ENCODE data around the gene DNAJB13. TPM values are rescaled to one million over a fixed set of nuclear protein-coding genes. Genes with fewer than 3 reads are reported as not detected.
A peak's percentile ranks its signal among the peaks of the same experiment; 100 is the strongest.

The DNAJB13 gene
- total and polyA plus RNA-seq, 10 of the 15 experiments (the other 5 are each of a cell fraction or from before 2014, with no cell fraction given) = 0.07 to 0.76 (median 0.15) TPM; not detected in 7

DNA sequence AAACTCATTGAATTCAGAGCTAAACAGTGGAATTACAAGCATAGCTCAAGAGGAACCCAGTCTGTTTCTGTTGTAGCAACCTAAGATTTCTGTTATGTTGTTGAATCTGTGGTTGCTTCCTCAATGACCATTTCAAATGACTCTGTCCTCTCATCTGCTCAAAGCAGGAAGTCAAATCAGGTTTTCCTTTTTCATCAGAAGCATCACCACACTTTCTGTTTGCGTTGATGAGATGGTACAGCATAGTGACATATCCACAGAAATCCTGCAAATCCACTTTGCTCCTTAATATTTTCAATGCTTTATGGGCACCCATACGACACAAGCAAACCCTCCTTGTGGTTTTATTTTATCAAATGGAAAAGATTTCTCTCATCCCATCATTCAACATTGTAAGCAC, 44.4 kb downstream of the DNAJB13 start (continued):
- TF ChIP-seq FOXM1 (IDR thresholded peaks at IDR 0.05; ENCODE audit: low read depth, low read length) (peak; percentile 55; the same call in 1 of the 2 replicates), NFYA (IDR thresholded peaks at IDR 0.05; ENCODE audit: borderline replicate concordance, low read depth, low read length) (no peak), RFX5 (IDR thresholded peaks at IDR 0.05; ENCODE audit: low read depth, low read length) (no peak), CREM (IDR thresholded peaks at IDR 0.05; ENCODE audit: low read depth) (no peak), RUNX3 (IDR thresholded peaks at IDR 0.05; ENCODE audit: low read length) (peak; percentile 64), BRCA1 (IDR thresholded peaks at IDR 0.05; ENCODE audit: low read depth, low read length) (no peak), POLR2AphosphoS5 (IDR thresholded peaks at IDR 0.05; ENCODE audit: low read length) (no peak), ZSCAN29 (IDR thresholded peaks at IDR 0.05) (no peak), SUPT20H (IDR thresholded peaks at IDR 0.05; ENCODE audit: borderline replicate concordance, control insufficient read depth, low read depth, low read length) (no peak), CBX3 (IDR thresholded peaks at IDR 0.05; ENCODE audit: borderline replicate concordance, low read depth) (no peak), MXI1 (IDR thresholded peaks at IDR 0.05; ENCODE audit: low read depth, low read length) (peak; percentile 26; the same call in 1 of the 2 replicates), TBL1XR1 (IDR thresholded peaks at IDR 0.05; ENCODE audit: low read depth, low read length) (no peak), SMC3 (IDR thresholded peaks at IDR 0.05; ENCODE audit: borderline replicate concordance, low read length) (no peak), EZH2 (IDR thresholded peaks at IDR 0.05; ENCODE audit: borderline replicate concordance, control insufficient read depth, low read depth, low read length) (no peak)
- TF ChIP-seq, protein P1, sequence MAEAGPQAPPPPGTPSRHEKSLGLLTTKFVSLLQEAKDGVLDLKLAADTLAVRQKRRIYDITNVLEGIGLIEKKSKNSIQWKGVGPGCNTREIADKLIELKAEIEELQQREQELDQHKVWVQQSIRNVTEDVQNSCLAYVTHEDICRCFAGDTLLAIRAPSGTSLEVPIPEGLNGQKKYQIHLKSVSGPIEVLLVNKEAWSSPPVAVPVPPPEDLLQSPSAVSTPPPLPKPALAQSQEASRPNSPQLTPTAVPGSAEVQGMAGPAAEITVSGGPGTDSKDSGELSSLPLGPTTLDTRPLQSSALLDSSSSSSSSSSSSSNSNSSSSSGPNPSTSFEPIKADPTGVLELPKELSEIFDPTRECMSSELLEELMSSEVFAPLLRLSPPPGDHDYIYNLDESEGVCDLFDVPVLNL (IDR thresholded peaks at IDR 0.05; ENCODE audit: low read depth, low read length) = no peak
- TF ChIP-seq, protein P2, sequence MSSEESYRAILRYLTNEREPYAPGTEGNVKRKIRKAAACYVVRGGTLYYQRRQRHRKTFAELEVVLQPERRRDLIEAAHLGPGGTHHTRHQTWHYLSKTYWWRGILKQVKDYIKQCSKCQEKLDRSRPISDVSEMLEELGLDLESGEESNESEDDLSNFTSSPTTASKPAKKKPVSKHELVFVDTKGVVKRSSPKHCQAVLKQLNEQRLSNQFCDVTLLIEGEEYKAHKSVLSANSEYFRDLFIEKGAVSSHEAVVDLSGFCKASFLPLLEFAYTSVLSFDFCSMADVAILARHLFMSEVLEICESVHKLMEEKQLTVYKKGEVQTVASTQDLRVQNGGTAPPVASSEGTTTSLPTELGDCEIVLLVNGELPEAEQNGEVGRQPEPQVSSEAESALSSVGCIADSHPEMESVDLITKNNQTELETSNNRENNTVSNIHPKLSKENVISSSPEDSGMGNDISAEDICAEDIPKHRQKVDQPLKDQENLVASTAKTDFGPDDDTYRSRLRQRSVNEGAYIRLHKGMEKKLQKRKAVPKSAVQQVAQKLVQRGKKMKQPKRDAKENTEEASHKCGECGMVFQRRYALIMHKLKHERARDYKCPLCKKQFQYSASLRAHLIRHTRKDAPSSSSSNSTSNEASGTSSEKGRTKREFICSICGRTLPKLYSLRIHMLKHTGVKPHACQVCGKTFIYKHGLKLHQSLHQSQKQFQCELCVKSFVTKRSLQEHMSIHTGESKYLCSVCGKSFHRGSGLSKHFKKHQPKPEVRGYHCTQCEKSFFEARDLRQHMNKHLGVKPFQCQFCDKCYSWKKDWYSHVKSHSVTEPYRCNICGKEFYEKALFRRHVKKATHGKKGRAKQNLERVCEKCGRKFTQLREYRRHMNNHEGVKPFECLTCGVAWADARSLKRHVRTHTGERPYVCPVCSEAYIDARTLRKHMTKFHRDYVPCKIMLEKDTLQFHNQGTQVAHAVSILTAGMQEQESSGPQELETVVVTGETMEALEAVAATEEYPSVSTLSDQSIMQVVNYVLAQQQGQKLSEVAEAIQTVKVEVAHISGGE (CRISPR knock-in tag; IDR thresholded peaks at IDR 0.05) = no peak
- TF ChIP-seq, protein P3, sequence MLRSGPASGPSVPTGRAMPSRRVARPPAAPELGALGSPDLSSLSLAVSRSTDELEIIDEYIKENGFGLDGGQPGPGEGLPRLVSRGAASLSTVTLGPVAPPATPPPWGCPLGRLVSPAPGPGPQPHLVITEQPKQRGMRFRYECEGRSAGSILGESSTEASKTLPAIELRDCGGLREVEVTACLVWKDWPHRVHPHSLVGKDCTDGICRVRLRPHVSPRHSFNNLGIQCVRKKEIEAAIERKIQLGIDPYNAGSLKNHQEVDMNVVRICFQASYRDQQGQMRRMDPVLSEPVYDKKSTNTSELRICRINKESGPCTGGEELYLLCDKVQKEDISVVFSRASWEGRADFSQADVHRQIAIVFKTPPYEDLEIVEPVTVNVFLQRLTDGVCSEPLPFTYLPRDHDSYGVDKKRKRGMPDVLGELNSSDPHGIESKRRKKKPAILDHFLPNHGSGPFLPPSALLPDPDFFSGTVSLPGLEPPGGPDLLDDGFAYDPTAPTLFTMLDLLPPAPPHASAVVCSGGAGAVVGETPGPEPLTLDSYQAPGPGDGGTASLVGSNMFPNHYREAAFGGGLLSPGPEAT (IDR thresholded peaks at IDR 0.05; ENCODE audit: low read depth) = 0 out of 2 replicates have a peak, but pooled peaks have one; percentile 17
- TF ChIP-seq, protein P4, sequence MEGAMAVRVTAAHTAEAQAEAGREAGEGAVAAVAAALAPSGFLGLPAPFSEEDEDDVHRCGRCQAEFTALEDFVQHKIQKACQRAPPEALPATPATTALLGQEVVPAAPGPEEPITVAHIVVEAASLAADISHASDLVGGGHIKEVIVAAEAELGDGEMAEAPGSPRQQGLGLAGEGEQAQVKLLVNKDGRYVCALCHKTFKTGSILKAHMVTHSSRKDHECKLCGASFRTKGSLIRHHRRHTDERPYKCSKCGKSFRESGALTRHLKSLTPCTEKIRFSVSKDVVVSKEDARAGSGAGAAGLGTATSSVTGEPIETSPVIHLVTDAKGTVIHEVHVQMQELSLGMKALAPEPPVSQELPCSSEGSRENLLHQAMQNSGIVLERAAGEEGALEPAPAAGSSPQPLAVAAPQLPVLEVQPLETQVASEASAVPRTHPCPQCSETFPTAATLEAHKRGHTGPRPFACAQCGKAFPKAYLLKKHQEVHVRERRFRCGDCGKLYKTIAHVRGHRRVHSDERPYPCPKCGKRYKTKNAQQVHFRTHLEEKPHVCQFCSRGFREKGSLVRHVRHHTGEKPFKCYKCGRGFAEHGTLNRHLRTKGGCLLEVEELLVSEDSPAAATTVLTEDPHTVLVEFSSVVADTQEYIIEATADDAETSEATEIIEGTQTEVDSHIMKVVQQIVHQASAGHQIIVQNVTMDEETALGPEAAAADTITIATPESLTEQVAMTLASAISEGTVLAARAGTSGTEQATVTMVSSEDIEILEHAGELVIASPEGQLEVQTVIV (IDR thresholded peaks at IDR 0.05; ENCODE audit: borderline replicate concordance, partially characterized antibody) = no peak
- TF ChIP-seq, protein P5, sequence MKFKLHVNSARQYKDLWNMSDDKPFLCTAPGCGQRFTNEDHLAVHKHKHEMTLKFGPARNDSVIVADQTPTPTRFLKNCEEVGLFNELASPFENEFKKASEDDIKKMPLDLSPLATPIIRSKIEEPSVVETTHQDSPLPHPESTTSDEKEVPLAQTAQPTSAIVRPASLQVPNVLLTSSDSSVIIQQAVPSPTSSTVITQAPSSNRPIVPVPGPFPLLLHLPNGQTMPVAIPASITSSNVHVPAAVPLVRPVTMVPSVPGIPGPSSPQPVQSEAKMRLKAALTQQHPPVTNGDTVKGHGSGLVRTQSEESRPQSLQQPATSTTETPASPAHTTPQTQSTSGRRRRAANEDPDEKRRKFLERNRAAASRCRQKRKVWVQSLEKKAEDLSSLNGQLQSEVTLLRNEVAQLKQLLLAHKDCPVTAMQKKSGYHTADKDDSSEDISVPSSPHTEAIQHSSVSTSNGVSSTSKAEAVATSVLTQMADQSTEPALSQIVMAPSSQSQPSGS (IDR thresholded peaks at IDR 0.05; ENCODE audit: low read length) = no peak

Data from GM12878 (cell line).